Calu3 (cell line): ENCODE results near the gene DTHD1. TPM values are rescaled to one million over a fixed set of nuclear protein-coding genes. Genes with fewer than 3 reads are reported as not detected.

Source experiments
- BruUV-seq: library from RNA; stranded (reverse); fragments of 400-500 nt; replicated peaks from 2 replicates; lab custom pipeline; 2021; lab: Mats Ljungman, UMichigan
- CTCF ChIA-PET: fragments of 300-600 bp; sonication (Branson Sonifier 250); formaldehyde crosslinking; loops from one replicate; lab custom pipeline; 2022; ENCODE audit warnings: antibody characterized with exemption; lab: Charles Lee
- DNase-seq: peaks from one replicate; pipeline ENCODE4 v3.0.0; 2022
- H3K27ac Mint-ChIP-seq: one replicate; pipeline ENCODE4 v1.8.0; 2022; ENCODE audit warnings: mixed read lengths; ENCODE audit not compliant: unreplicated experiment
- H3K27me3 Mint-ChIP-seq: one replicate; pipeline ENCODE4 v1.8.0; 2022; ENCODE audit warnings: mixed read lengths; ENCODE audit not compliant: unreplicated experiment
- H3K36me3 Mint-ChIP-seq: one replicate; pipeline ENCODE4 v1.8.0; 2022; ENCODE audit warnings: mild to moderate bottlenecking, moderate library complexity, mixed read lengths; ENCODE audit not compliant: insufficient read depth, unreplicated experiment
- H3K4me1 Mint-ChIP-seq: one replicate; pipeline ENCODE4 v1.8.0; 2022; ENCODE audit warnings: mild to moderate bottlenecking, low read depth, mixed read lengths; ENCODE audit not compliant: unreplicated experiment
- H3K4me3 Mint-ChIP-seq: one replicate; pipeline ENCODE4 v1.8.0; 2022; ENCODE audit warnings: mild to moderate bottlenecking, low read depth, moderate library complexity, mixed read lengths; ENCODE audit not compliant: unreplicated experiment
- H3K9me3 Mint-ChIP-seq: one replicate; pipeline ENCODE4 v1.8.0; 2022; ENCODE audit warnings: low read depth, mixed read lengths; ENCODE audit not compliant: unreplicated experiment
- CTCF ChIP-seq: fragments of 200-600 bp; IDR thresholded peaks from one replicate; pipeline ENCODE4 v1.8.0; 2022; ENCODE audit warnings: antibody characterized with exemption; ENCODE audit not compliant: unreplicated experiment
- intact Hi-C: fragments of 100-400 bp; cut with micrococcal nuclease; formaldehyde crosslinking; loops from one replicate; pipeline ENCODE4 v1.10.0; 2022; ENCODE audit not compliant: unreplicated experiment
- total RNA-seq: library from RNA; stranded (reverse); gene quantifications from 2 replicates; pipeline ENCODE4 v1.2.3, GENCODE V29; 2022

Gene DTHD1
- total RNA-seq, 1 experiment from 2014 or later: not detected

- H3K9me3 Mint-ChIP-seq: no peaks in the 10 kb centered on the region
- intact Hi-C loops: no loop called here
- H3K4me3 Mint-ChIP-seq: no peak overlapping the region
- H3K4me1 Mint-ChIP-seq: no peaks in the 10 kb centered on the region
- H3K36me3 Mint-ChIP-seq: no peaks in the 10 kb centered on the region
- TF ChIP-seq CTCF: no peak
- BruUV-seq: no TSS peak
- CTCF ChIA-PET: no interaction called here
- no peaks in the 10 kb centered on the region for H3K27me3 Mint-ChIP-seq
- DNase-seq: no peak
- no peak overlapping the region for H3K27ac Mint-ChIP-seq
Observed at GRCh38 chr4:36310216-36310615, 28.8 kb downstream of the DTHD1 start.

- TF ChIP-seq CTCF: no peak
- no peak for DNase-seq
- no TSS peak for BruUV-seq
- Mint-ChIP-seq H3K9me3 (no peaks in the 10 kb centered on the region), H3K27me3 (no peaks in the 10 kb centered on the region), H3K4me3 (no peak overlapping the region), H3K27ac (no peak overlapping the region), H3K36me3 (no peaks in the 10 kb centered on the region), H3K4me1 (no peaks in the 10 kb centered on the region)
- intact Hi-C loops: no loop called here
- CTCF ChIA-PET: interaction anchor here (0.9 kb wide), 1 partner anchor 39 kb away, joined by 5 read pairs; no protein-coding TSS in a partner anchor
Observed at GRCh38 chr4:36310793-36311192, 29.4 kb downstream of the DTHD1 start.

- Mint-ChIP-seq H3K9me3 (no peaks in the 10 kb centered on the region), H3K4me3 (no peak overlapping the region), H3K4me1 (no peaks in the 10 kb centered on the region), H3K27ac (no peak overlapping the region), H3K27me3 (no peaks in the 10 kb centered on the region), H3K36me3 (no peaks in the 10 kb centered on the region)
- TF ChIP-seq CTCF: no peak
- no TSS peak for BruUV-seq
- intact Hi-C loops: no loop called here
- CTCF ChIA-PET: no interaction called here
- DNase-seq: no peak
Observed at GRCh38 chr4:36312511-36312910, 31.1 kb downstream of the DTHD1 start.

- no peak overlapping the region for H3K27ac Mint-ChIP-seq
- TF ChIP-seq CTCF: no peak
- BruUV-seq: no TSS peak
- no peak for DNase-seq
- intact Hi-C loops: no loop called here
- H3K4me1 Mint-ChIP-seq: no peaks in the 10 kb centered on the region
- no peaks in the 10 kb centered on the region for H3K9me3 Mint-ChIP-seq
- no peaks in the 10 kb centered on the region for H3K27me3 Mint-ChIP-seq
- no peak overlapping the region for H3K4me3 Mint-ChIP-seq
- CTCF ChIA-PET: no interaction called here
- H3K36me3 Mint-ChIP-seq: no peaks in the 10 kb centered on the region
Observed at GRCh38 chr4:36313301-36313700, 31.9 kb downstream of the DTHD1 start.
